K562 (cell line): ENCODE data around the gene CPTP. TPM values are rescaled to one million over a fixed set of nuclear protein-coding genes. Genes with fewer than 3 reads are reported as not detected.

Experiments used
- E2F4 ChIP-seq: sonication (generic); formaldehyde crosslinking; IDR thresholded peaks from 2 replicates; pipeline ENCODE4 v1.8.0; 2022; ENCODE audit warnings: mild to moderate bottlenecking, low read depth, missing genetic modification reagents
- EP300 ChIP-seq: IDR thresholded peaks from 2 replicates; pipeline ENCODE4 v1.6.1; 2012; ENCODE audit warnings: low read length, improper control_type of control experiment
- FOXA3 ChIP-seq, 2 experiments: fragments of 450-650 bp in 1 of 2; sonication (generic) in 1 of 2; formaldehyde crosslinking; IDR thresholded peaks in 1 of 2; conservative IDR thresholded peaks in 1 of 2; 2 replicates each; pipeline versions ENCODE4 v1.4.0 to v1.8.0; 2020 to 2022; ENCODE audit warnings: mild to moderate bottlenecking in 2 of 2, missing genetic modification reagents in 1 of 2
- FOXP1 ChIP-seq: sonication (generic); formaldehyde crosslinking; IDR thresholded peaks from 2 replicates; pipeline ENCODE4 v1.8.0; 2022; ENCODE audit warnings: mild to moderate bottlenecking, missing genetic modification reagents
- HNRNPL ChIP-seq: fragments of 200-400 bp; formaldehyde crosslinking; IDR thresholded peaks from 2 replicates; pipeline ENCODE4 v1.6.1; 2017; ENCODE audit warnings: low read depth, mild to moderate bottlenecking, low read length
- HOMEZ ChIP-seq: fragments of 250-450 bp; sonication (Bioruptor Pico); IDR thresholded peaks from 2 replicates; pipeline ENCODE4 v1.4.0; 2020; ENCODE audit warnings: mild to moderate bottlenecking, moderate library complexity
- IRF2 ChIP-seq: sonication (generic); formaldehyde crosslinking; IDR thresholded peaks from 2 replicates; pipeline ENCODE4 v1.8.1; 2022; ENCODE audit warnings: mild to moderate bottlenecking, missing genetic modification reagents
- MEF2D ChIP-seq: conservative IDR thresholded peaks from 2 replicates; pipeline ENCODE4 v1.6.1; 2016; ENCODE audit warnings: low read depth, missing genetic modification characterization, missing compliant biosample characterization
- MXD1 ChIP-seq: fragments of 250-450 bp; sonication (Bioruptor Pico); IDR thresholded peaks from 2 replicates; pipeline ENCODE4 v1.8.0; 2021; ENCODE audit warnings: borderline replicate concordance, mild to moderate bottlenecking, moderate library complexity; ENCODE audit not compliant: poor library complexity, severe bottlenecking
- NEUROD1 ChIP-seq: fragments of 150-350 bp; IDR thresholded peaks from 2 replicates; pipeline ENCODE4 v1.6.1; 2014; ENCODE audit warnings: borderline replicate concordance, low read length, low read depth; ENCODE audit not compliant: partially characterized antibody
- NFXL1 ChIP-seq: fragments of 450-650 bp; formaldehyde crosslinking; IDR thresholded peaks from 2 replicates; pipeline ENCODE4 v1.4.0; 2021; ENCODE audit warnings: mild to moderate bottlenecking
- PHB ChIP-seq: fragments of 250-450 bp; sonication (Bioruptor Pico); IDR thresholded peaks from 2 replicates; pipeline ENCODE4 v1.5.0; 2021
- PHF20 ChIP-seq: fragments of 450-650 bp; IDR thresholded peaks from 2 replicates; pipeline ENCODE4 v1.6.1; 2018; ENCODE audit not compliant: partially characterized antibody
- SMARCB1 ChIP-seq: IDR thresholded peaks from 2 replicates; pipeline ENCODE4 v1.6.1; 2011; ENCODE audit warnings: improper control_type of control experiment, low read depth; ENCODE audit not compliant: insufficient read length
- ZNF165 ChIP-seq: fragments of 250-450 bp; sonication (Bioruptor Pico); IDR thresholded peaks from 2 replicates; pipeline ENCODE4 v1.4.0; 2020; ENCODE audit warnings: borderline replicate concordance
- polyA plus RNA-seq, 8 experiments: library from polyadenylated mRNA; depleted of rRNA in 4 of 8; stranded (reverse) in 5 of 8; unstranded in 3 of 8; fragments of >200 nt; fragmentation: Nextera tagmentation in 2 of 8; fragmentation: Illumina TruSeq in 1 of 8; extraction: Ambion mirVana in 2 of 8; extraction: Trizol in 1 of 8; gene quantifications; 2 replicates each; pipeline versions ENCODE4 v1.2.1 to v1.2.3, GENCODE V29; 2011 to 2014; ENCODE audit warnings: inconsistent platforms in 1 of 8, missing spikeins in 1 of 8
- total RNA-seq, 7 experiments: library from RNA; depleted of rRNA in 6 of 7; stranded (reverse); fragments of >200 nt in 6 of 7; fragmentation: Illumina TruSeq in 2 of 7; extraction: Trizol in 2 of 7; gene quantifications; 2 replicates each; pipeline versions ENCODE4 v1.2.1 to v1.2.3, GENCODE V29; 2011 to 2021; ENCODE audit warnings: low replicate concordance in 1 of 7
- TF ChIP-seq, protein P1 (sequence below): IDR thresholded peaks from 2 replicates; pipeline ENCODE4 v1.6.1; 2014; ENCODE audit warnings: antibody characterized with exemption
- TF ChIP-seq, protein P2 (sequence below): sonication (generic); formaldehyde crosslinking; IDR thresholded peaks from 2 replicates; pipeline ENCODE4 v1.8.0; 2022; ENCODE audit warnings: missing genetic modification reagents, mild to moderate bottlenecking, borderline replicate concordance

CPTP gene
- total and polyA plus RNA-seq, 9 of the 15 experiments (the other 6 are each of a cell fraction or from before 2014, with no cell fraction given) = 0.11 to 25.8 (median 3.5) TPM

DNA sequence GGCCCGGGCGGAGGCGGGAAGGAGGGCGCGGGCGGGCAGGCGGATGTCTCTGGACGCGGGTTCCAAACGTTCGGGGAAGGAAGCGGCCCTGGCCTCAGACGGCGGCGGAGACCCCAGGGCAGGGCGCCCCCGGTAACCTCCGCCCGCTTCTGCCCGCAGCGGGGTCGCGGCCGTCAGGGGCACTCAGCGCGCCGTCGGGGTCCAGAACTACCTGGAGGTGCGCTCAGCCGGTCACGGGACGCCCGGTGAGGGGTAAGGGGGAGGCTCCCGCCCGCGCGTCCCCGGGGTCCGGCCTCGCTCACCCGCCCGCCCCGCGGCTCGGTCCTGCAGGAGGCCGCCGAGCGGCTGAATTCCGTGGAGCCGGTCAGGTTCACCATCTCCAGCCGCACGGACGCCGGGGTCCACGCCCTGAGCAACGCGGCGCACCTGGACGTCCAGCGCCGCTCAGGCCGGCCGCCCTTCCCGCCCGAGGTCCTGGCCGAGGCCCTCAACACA is 15.8 kb upstream of the CPTP start (continued):
- TF ChIP-seq E2F4 (CRISPR knock-in tag) (peak; percentile 11; the same call in 1 of the 2 replicates), SMARCB1 (no peak), IRF2 (peak; percentile 74; the same call in 1 of the 2 replicates), ZNF165 (CRISPR knock-in tag) (no peak), HOMEZ (CRISPR knock-in tag) (peak; percentile 59; the same call in 1 of the 2 replicates), NFXL1 (no peak), MXD1 (peak; percentile 69), FOXP1 (CRISPR knock-in tag) (peak; percentile 58), HNRNPL (peak; percentile 40; the same call in 1 of the 2 replicates), FOXA3 (CRISPR knock-in tag; conservative IDR thresholded peaks at IDR 0.05 in 1 of 2, IDR thresholded peaks at IDR 0.05 in 1 of 2) (peak in 1 of 2 experiments; percentile 63; a peak in 2 of 4 replicates), MEF2D (tag) (no peak), EP300 (no peak), PHF20 (peak; percentile 26), NEUROD1 (peak; percentile 7), PHB (CRISPR knock-in tag) (no peak)
- TF ChIP-seq, protein P1, sequence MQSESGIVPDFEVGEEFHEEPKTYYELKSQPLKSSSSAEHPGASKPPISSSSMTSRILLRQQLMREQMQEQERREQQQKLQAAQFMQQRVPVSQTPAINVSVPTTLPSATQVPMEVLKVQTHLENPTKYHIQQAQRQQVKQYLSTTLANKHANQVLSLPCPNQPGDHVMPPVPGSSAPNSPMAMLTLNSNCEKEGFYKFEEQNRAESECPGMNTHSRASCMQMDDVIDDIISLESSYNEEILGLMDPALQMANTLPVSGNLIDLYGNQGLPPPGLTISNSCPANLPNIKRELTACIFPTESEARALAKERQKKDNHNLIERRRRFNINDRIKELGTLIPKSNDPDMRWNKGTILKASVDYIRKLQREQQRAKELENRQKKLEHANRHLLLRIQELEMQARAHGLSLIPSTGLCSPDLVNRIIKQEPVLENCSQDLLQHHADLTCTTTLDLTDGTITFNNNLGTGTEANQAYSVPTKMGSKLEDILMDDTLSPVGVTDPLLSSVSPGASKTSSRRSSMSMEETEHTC = no peak
- TF ChIP-seq, protein P2, sequence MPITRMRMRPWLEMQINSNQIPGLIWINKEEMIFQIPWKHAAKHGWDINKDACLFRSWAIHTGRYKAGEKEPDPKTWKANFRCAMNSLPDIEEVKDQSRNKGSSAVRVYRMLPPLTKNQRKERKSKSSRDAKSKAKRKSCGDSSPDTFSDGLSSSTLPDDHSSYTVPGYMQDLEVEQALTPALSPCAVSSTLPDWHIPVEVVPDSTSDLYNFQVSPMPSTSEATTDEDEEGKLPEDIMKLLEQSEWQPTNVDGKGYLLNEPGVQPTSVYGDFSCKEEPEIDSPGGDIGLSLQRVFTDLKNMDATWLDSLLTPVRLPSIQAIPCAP (CRISPR knock-in tag) = no peak
